ENCODE measurements around the gene RNASE1.
"Not testable (repeated sequence)": the region's sequence is repeated elsewhere in the genome, so short reads cannot be mapped to it uniquely, and the experiment has no call there.

DNA sequence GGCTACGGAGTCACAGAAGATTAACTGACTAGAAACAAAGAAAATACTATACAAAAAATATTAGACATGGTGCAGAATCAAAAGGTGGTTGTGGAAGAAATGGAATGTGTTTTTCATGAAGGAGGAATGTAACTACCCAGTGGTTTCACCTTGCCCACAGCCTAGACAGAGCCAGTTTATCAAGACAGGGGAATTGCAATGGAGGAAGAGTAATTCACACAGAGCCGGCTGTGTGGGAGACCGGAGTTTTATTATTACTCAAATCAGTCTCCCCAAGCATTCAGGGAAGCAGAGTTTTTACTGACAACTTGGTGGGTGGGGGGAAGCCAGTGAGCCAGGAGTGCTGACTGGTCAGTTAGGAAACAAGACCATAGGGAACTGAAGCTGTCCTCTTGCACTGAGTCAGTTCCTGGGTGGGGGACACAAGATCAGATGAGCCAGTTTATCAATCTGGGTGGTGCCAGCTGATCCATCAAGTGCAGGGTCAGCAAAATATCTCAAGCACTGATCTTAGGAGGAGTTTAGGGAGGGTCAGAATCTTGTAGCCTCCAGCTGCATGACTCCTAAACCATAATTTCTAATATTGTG lies 19.0 kb upstream of the RNASE1 start:
- TF ChIP-seq, protein P1, sequence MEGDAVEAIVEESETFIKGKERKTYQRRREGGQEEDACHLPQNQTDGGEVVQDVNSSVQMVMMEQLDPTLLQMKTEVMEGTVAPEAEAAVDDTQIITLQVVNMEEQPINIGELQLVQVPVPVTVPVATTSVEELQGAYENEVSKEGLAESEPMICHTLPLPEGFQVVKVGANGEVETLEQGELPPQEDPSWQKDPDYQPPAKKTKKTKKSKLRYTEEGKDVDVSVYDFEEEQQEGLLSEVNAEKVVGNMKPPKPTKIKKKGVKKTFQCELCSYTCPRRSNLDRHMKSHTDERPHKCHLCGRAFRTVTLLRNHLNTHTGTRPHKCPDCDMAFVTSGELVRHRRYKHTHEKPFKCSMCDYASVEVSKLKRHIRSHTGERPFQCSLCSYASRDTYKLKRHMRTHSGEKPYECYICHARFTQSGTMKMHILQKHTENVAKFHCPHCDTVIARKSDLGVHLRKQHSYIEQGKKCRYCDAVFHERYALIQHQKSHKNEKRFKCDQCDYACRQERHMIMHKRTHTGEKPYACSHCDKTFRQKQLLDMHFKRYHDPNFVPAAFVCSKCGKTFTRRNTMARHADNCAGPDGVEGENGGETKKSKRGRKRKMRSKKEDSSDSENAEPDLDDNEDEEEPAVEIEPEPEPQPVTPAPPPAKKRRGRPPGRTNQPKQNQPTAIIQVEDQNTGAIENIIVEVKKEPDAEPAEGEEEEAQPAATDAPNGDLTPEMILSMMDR (IDR thresholded peaks at IDR 0.05; ENCODE audit: poor library complexity, severe bottlenecking) = not testable (repeated sequence)
- not testable (repeated sequence) for TF ChIP-seq EZH2 (IDR thresholded peaks at IDR 0.05; ENCODE audit: borderline replicate concordance, insufficient read depth, low read length, poor library complexity, severe bottlenecking); POLR2AphosphoS5 (IDR thresholded peaks at IDR 0.05); MXI1 (conservative IDR thresholded peaks at IDR 0.05; ENCODE audit: poor library complexity, severe bottlenecking); SMC3 (conservative IDR thresholded peaks at IDR 0.05; ENCODE audit: poor library complexity)
- TF ChIP-seq, protein P2, sequence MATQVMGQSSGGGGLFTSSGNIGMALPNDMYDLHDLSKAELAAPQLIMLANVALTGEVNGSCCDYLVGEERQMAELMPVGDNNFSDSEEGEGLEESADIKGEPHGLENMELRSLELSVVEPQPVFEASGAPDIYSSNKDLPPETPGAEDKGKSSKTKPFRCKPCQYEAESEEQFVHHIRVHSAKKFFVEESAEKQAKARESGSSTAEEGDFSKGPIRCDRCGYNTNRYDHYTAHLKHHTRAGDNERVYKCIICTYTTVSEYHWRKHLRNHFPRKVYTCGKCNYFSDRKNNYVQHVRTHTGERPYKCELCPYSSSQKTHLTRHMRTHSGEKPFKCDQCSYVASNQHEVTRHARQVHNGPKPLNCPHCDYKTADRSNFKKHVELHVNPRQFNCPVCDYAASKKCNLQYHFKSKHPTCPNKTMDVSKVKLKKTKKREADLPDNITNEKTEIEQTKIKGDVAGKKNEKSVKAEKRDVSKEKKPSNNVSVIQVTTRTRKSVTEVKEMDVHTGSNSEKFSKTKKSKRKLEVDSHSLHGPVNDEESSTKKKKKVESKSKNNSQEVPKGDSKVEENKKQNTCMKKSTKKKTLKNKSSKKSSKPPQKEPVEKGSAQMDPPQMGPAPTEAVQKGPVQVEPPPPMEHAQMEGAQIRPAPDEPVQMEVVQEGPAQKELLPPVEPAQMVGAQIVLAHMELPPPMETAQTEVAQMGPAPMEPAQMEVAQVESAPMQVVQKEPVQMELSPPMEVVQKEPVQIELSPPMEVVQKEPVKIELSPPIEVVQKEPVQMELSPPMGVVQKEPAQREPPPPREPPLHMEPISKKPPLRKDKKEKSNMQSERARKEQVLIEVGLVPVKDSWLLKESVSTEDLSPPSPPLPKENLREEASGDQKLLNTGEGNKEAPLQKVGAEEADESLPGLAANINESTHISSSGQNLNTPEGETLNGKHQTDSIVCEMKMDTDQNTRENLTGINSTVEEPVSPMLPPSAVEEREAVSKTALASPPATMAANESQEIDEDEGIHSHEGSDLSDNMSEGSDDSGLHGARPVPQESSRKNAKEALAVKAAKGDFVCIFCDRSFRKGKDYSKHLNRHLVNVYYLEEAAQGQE (IDR thresholded peaks at IDR 0.05; ENCODE audit: borderline replicate concordance) = not testable (repeated sequence)

Measured in neural cell (in vitro differentiated cells).